ENCODE data around the gene SLC26A11.

SLC26A11 gene

GRCh38 chr17:80262291-80262690 is 42.1 kb downstream of the SLC26A11 start:
- no peak for TF ChIP-seq ZFX (IDR thresholded peaks at IDR 0.05; ENCODE audit: borderline replicate concordance)
- TF ChIP-seq CTCF (IDR thresholded peaks at IDR 0.05), result no peak
- peak overlapping the region; percentile 84; the same call in 1 of the 2 replicates for H3K27ac ChIP-seq

- peak overlapping the region; percentile 84; the same call in 1 of the 2 replicates for H3K27ac ChIP-seq
- no peak for TF ChIP-seq ZFX (IDR thresholded peaks at IDR 0.05; ENCODE audit: borderline replicate concordance)
- TF ChIP-seq CTCF (IDR thresholded peaks at IDR 0.05), result no peak
Measured at GRCh38 chr17:80262775-80263244, 42.6 kb downstream of the SLC26A11 start.

- no peak overlapping the region for H3K27ac ChIP-seq
- TF ChIP-seq ZFX (IDR thresholded peaks at IDR 0.05; ENCODE audit: borderline replicate concordance), result no peak
- no peak for TF ChIP-seq CTCF (IDR thresholded peaks at IDR 0.05)
Measured at GRCh38 chr17:80263253-80264204, 43.3 kb downstream of the SLC26A11 start.

- TF ChIP-seq CTCF (IDR thresholded peaks at IDR 0.05) (no peak), ZFX (IDR thresholded peaks at IDR 0.05; ENCODE audit: borderline replicate concordance) (no peak)
- H3K27ac ChIP-seq, result no peak overlapping the region
Measured at GRCh38 chr17:80264205-80265075, 44.2 kb downstream of the SLC26A11 start.

GRCh38 chr17:80265205-80266068 is 45.2 kb downstream of the SLC26A11 start:
- TF ChIP-seq CTCF (IDR thresholded peaks at IDR 0.05) (no peak), ZFX (IDR thresholded peaks at IDR 0.05; ENCODE audit: borderline replicate concordance) (no peak)
- no peak overlapping the region for H3K27ac ChIP-seq

GRCh38 chr17:80267391-80267790 is 47.2 kb downstream of the SLC26A11 start:
- H3K27ac ChIP-seq, result no peak overlapping the region
- TF ChIP-seq CTCF (IDR thresholded peaks at IDR 0.05) (no peak), ZFX (IDR thresholded peaks at IDR 0.05; ENCODE audit: borderline replicate concordance) (no peak)

Data from 22Rv1 (cell line).